ENCODE data around the gene ITPKB. TPM values are rescaled to one million over a fixed set of nuclear protein-coding genes. Genes with fewer than 3 reads are reported as not detected.

ITPKB gene
- total and polyA plus RNA-seq, 2 experiments from 2014 or later: 0.31 to 5.2 TPM

- H3K27ac Mint-ChIP-seq: no peak overlapping the region
Measured at GRCh38 chr1:226634611-226635246, 104.4 kb downstream of the ITPKB start.

More at GRCh38 chr1:226634611-226635246, 104.4 kb downstream of the ITPKB start:
- H3K4me3 ChIP-seq: no peak overlapping the region
- no peaks in the 10 kb centered on the region for H4K20me1 ChIP-seq (replicated peaks; ENCODE audit: insufficient read depth)
- Mint-ChIP-seq H3K9me3 (no peaks in the 10 kb centered on the region), H3K4me1 (peaks cover 23% of the 10 kb centered on the region), H3K36me3 (ENCODE audit: low read depth) (no peaks in the 10 kb centered on the region), H3K27me3 (ENCODE audit: insufficient read depth, low read depth, poor library complexity) (peaks cover 14% of the 10 kb centered on the region), H3K4me3 (no peak overlapping the region)
- no peaks in the 10 kb centered on the region for H3K9me2 ChIP-seq (ENCODE audit: insufficient read depth)
- DNase-seq (ENCODE audit: low spot score) (no peak), ATAC-seq (no peak)
- no peak overlapping the region for H3K27ac ChIP-seq (ENCODE audit: low read depth)
- no peak overlapping the region for H2AFZ ChIP-seq
- TF ChIP-seq EZH2phosphoT487 (IDR thresholded peaks at IDR 0.05; ENCODE audit: unreplicated experiment) (no peak), NANOG (IDR thresholded peaks at IDR 0.05; ENCODE audit: borderline replicate concordance) (no peak), REST (IDR thresholded peaks at IDR 0.05; ENCODE audit: unreplicated experiment) (no peak), EZH2 (IDR thresholded peaks at IDR 0.05; ENCODE audit: low read depth, unreplicated experiment) (no peak), JUNB (IDR thresholded peaks at IDR 0.05; ENCODE audit: unreplicated experiment) (no peak), ZNF114 (CRISPR knock-in tag; IDR thresholded peaks at IDR 0.05) (no peak), CREB1 (CRISPR knock-in tag; IDR thresholded peaks at IDR 0.05; ENCODE audit: low read depth) (no peak), ZNF331 (CRISPR knock-in tag; IDR thresholded peaks at IDR 0.05; ENCODE audit: low read depth) (no peak), POLR2AphosphoS5 (IDR thresholded peaks at IDR 0.05; ENCODE audit: low read depth) (no peak), STAT1 (IDR thresholded peaks at IDR 0.05; ENCODE audit: unreplicated experiment) (no peak)
- TF ChIP-seq, protein P1, sequence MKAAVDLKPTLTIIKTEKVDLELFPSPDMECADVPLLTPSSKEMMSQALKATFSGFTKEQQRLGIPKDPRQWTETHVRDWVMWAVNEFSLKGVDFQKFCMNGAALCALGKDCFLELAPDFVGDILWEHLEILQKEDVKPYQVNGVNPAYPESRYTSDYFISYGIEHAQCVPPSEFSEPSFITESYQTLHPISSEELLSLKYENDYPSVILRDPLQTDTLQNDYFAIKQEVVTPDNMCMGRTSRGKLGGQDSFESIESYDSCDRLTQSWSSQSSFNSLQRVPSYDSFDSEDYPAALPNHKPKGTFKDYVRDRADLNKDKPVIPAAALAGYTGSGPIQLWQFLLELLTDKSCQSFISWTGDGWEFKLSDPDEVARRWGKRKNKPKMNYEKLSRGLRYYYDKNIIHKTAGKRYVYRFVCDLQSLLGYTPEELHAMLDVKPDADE (IDR thresholded peaks at IDR 0.05): no peak
- TF ChIP-seq, protein P2, sequence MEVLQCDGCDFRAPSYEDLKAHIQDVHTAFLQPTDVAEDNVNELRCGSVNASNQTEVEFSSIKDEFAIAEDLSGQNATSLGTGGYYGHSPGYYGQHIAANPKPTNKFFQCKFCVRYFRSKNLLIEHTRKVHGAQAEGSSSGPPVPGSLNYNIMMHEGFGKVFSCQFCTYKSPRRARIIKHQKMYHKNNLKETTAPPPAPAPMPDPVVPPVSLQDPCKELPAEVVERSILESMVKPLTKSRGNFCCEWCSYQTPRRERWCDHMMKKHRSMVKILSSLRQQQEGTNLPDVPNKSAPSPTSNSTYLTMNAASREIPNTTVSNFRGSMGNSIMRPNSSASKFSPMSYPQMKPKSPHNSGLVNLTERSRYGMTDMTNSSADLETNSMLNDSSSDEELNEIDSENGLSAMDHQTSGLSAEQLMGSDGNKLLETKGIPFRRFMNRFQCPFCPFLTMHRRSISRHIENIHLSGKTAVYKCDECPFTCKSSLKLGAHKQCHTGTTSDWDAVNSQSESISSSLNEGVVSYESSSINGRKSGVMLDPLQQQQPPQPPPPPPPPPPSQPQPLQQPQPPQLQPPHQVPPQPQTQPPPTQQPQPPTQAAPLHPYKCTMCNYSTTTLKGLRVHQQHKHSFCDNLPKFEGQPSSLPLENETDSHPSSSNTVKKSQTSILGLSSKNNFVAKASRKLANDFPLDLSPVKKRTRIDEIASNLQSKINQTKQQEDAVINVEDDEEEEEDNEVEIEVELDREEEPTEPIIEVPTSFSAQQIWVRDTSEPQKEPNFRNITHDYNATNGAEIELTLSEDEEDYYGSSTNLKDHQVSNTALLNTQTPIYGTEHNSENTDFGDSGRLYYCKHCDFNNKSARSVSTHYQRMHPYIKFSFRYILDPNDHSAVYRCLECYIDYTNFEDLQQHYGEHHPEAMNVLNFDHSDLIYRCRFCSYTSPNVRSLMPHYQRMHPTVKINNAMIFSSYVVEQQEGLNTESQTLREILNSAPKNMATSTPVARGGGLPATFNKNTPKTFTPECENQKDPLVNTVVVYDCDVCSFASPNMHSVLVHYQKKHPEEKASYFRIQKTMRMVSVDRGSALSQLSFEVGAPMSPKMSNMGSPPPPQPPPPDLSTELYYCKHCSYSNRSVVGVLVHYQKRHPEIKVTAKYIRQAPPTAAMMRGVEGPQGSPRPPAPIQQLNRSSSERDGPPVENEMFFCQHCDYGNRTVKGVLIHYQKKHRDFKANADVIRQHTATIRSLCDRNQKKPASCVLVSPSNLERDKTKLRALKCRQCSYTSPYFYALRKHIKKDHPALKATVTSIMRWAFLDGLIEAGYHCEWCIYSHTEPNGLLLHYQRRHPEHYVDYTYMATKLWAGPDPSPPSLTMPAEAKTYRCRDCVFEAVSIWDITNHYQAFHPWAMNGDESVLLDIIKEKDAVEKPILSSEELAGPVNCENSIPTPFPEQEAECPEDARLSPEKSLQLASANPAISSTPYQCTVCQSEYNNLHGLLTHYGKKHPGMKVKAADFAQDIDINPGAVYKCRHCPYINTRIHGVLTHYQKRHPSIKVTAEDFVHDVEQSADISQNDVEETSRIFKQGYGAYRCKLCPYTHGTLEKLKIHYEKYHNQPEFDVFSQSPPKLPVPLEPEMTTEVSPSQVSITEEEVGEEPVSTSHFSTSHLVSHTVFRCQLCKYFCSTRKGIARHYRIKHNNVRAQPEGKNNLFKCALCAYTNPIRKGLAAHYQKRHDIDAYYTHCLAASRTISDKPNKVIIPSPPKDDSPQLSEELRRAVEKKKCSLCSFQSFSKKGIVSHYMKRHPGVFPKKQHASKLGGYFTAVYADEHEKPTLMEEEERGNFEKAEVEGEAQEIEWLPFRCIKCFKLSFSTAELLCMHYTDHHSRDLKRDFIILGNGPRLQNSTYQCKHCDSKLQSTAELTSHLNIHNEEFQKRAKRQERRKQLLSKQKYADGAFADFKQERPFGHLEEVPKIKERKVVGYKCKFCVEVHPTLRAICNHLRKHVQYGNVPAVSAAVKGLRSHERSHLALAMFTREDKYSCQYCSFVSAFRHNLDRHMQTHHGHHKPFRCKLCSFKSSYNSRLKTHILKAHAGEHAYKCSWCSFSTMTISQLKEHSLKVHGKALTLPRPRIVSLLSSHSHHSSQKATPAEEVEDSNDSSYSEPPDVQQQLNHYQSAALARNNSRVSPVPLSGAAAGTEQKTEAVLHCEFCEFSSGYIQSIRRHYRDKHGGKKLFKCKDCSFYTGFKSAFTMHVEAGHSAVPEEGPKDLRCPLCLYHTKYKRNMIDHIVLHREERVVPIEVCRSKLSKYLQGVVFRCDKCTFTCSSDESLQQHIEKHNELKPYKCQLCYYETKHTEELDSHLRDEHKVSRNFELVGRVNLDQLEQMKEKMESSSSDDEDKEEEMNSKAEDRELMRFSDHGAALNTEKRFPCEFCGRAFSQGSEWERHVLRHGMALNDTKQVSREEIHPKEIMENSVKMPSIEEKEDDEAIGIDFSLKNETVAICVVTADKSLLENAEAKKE (CRISPR knock-in tag; IDR thresholded peaks at IDR 0.05): no peak
- TF ChIP-seq, protein P3, sequence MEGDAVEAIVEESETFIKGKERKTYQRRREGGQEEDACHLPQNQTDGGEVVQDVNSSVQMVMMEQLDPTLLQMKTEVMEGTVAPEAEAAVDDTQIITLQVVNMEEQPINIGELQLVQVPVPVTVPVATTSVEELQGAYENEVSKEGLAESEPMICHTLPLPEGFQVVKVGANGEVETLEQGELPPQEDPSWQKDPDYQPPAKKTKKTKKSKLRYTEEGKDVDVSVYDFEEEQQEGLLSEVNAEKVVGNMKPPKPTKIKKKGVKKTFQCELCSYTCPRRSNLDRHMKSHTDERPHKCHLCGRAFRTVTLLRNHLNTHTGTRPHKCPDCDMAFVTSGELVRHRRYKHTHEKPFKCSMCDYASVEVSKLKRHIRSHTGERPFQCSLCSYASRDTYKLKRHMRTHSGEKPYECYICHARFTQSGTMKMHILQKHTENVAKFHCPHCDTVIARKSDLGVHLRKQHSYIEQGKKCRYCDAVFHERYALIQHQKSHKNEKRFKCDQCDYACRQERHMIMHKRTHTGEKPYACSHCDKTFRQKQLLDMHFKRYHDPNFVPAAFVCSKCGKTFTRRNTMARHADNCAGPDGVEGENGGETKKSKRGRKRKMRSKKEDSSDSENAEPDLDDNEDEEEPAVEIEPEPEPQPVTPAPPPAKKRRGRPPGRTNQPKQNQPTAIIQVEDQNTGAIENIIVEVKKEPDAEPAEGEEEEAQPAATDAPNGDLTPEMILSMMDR (conservative IDR thresholded peaks at IDR 0.05; ENCODE audit: low read depth in 2 of 2): no peak
- no peaks in the 10 kb centered on the region for H3K27me3 ChIP-seq (ENCODE audit: insufficient read depth)
- H3K36me3 ChIP-seq (ENCODE audit: insufficient read depth): no peaks in the 10 kb centered on the region
- no peaks in the 10 kb centered on the region for H3K79me2 ChIP-seq (replicated peaks; ENCODE audit: insufficient read depth)
- no peak overlapping the region for H3K4me2 ChIP-seq
- peaks cover 4% of the 10 kb centered on the region; the same call in 1 of the 2 replicates for H3K4me1 ChIP-seq (ENCODE audit: insufficient read depth)
- H3F3A ChIP-seq (replicated peaks; ENCODE audit: low read depth): 0 out of 2 replicates have a peak, but pooled peaks cover 2% of the 10 kb centered on the region

Data from GM23338 (cell line).